ENCODE data around the gene BDNF.
"Not testable (repeated sequence)": the region's sequence is repeated elsewhere in the genome, so short reads cannot be mapped to it uniquely, and the experiment has no call there.

The BDNF gene

DNA sequence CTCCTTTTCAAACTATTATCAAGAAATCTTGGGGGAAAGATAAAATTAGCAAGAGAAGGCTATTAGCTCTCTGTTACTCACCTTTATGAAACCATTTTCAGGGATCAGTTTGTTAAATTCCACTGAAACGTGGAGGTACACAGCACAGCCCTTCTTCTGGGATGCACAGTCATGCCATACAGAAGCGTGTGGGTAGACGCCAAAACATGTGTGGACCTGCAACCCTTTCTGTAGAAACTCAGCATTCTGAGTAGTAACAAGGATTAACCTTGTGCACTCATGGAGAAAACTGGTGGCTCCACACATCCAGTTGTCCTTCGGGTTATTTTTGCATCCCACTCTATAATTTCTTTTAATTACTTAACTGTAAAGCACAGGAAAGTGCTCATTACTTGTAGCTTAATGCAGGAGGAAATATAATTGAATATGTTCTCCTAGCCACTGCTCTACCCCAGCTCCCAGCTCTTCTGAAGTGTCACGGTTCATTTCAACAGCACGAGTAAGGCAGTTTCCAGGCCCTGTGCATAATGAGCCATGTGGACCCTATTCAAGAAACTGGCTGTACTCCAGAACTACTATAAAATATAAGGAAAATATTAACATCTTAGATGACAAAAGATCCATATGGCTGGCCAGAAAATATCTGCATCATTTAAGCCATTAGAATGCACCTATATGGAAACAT is 26.1 kb downstream of the BDNF start:
- Histone ChIP-seq H3K9me3 (ENCODE audit: control insufficient read depth in 2 of 2, low read length in 2 of 2) (no peaks in the 10 kb centered on the region), H3K36me3 (ENCODE audit: control insufficient read depth in 2 of 2, insufficient read depth in 2 of 2, low read length in 2 of 2) (no peaks in the 10 kb centered on the region), H3K27ac (ENCODE audit: low read depth in 2 of 2, low read length in 2 of 2) (no peak overlapping the region), H3K4me3 (ENCODE audit: low read length in 2 of 2) (no peak overlapping the region), H3K27me3 (ENCODE audit: control insufficient read depth in 2 of 2, insufficient read depth in 2 of 2, low read length in 2 of 2) (no peaks in the 10 kb centered on the region), H3K4me1 (ENCODE audit: control insufficient read depth in 2 of 2, insufficient read depth in 2 of 2, low read length in 2 of 2) (no peaks in the 10 kb centered on the region), H3K9ac (ENCODE audit: low read depth in 1 of 2, low read length in 2 of 2) (no peak overlapping the region)

DNA sequence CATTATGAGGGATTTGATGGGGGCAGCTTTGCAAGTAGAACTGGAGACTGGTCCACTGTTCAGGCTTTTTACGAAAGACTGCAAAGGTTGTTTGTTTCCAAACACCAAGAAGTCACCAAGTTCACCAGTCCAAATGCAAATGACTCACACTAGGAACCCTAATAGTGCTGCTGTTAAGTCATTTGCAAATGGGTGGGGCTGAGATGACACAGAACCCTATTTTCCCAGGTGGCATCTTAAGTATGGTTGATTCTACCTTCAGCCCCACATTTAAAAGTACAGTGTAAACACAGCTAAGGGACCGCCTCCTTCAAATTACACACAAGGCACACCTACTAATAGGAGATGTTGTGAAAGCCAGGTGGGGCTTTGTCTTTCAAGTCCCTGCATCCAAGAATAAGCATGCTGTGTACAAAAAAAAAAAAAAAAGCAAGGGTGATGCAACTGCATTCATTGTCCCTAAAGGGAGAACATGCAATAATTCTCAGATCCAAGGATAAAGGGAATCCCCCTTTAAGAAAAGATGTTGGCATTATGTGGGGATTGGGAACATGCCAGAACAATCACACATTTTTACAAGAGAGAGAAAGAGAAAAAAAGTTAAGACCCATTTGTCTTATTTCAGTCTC is 27.3 kb downstream of the BDNF start:
- no peaks in the 10 kb centered on the region for H3K27me3 ChIP-seq (ENCODE audit: control insufficient read depth in 2 of 2, insufficient read depth in 2 of 2, low read length in 2 of 2)
- H3K9ac ChIP-seq (ENCODE audit: low read depth in 1 of 2, low read length in 2 of 2): no peak overlapping the region
- no peak overlapping the region for H3K4me3 ChIP-seq (ENCODE audit: low read length in 2 of 2)
- no peaks in the 10 kb centered on the region for H3K4me1 ChIP-seq (ENCODE audit: control insufficient read depth in 2 of 2, insufficient read depth in 2 of 2, low read length in 2 of 2)
- no peaks in the 10 kb centered on the region for H3K36me3 ChIP-seq (ENCODE audit: control insufficient read depth in 2 of 2, insufficient read depth in 2 of 2, low read length in 2 of 2)
- H3K27ac ChIP-seq (ENCODE audit: low read depth in 2 of 2, low read length in 2 of 2): no peak overlapping the region
- H3K9me3 ChIP-seq (ENCODE audit: control insufficient read depth in 2 of 2, low read length in 2 of 2): no peaks in the 10 kb centered on the region

DNA sequence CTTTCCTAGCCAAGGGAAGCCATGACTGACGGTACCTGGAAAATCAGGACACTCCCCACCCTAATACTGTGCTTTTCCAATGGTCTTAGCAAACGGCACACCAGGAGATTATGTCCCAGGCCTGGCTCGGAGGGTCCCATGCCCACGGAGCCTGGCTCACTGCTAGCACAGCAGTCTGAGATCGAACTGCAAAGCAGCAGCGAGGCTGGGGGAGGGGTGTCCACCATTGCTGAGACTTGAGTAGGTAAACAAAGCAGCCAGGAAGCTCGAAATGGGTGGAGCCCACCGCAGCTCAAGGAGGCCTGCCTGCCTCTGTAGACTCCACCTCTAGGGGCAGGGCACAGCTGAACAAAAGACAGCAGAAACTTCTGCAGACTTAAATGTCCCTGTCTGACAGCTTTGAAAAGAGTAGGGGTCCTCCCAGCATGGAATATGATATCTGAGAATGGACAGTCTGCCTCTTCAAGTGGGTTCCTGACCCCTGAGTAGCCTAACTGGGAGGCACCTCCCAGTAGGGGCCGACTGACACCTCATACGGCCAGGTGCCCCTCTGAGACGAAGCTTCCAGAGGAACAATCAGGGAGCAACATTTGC is 34.6 kb downstream of the BDNF start:
- H3K27ac ChIP-seq (ENCODE audit: low read depth in 2 of 2, low read length in 2 of 2); H3K4me1 ChIP-seq (ENCODE audit: control insufficient read depth in 2 of 2, insufficient read depth in 2 of 2, low read length in 2 of 2); H3K9me3 ChIP-seq (ENCODE audit: control insufficient read depth in 2 of 2, low read length in 2 of 2); H3K27me3 ChIP-seq (ENCODE audit: control insufficient read depth in 2 of 2, insufficient read depth in 2 of 2, low read length in 2 of 2); H3K4me3 ChIP-seq (ENCODE audit: low read length in 2 of 2); H3K9ac ChIP-seq (ENCODE audit: low read depth in 1 of 2, low read length in 2 of 2); H3K36me3 ChIP-seq (ENCODE audit: control insufficient read depth in 2 of 2, insufficient read depth in 2 of 2, low read length in 2 of 2): not testable (repeated sequence)

DNA sequence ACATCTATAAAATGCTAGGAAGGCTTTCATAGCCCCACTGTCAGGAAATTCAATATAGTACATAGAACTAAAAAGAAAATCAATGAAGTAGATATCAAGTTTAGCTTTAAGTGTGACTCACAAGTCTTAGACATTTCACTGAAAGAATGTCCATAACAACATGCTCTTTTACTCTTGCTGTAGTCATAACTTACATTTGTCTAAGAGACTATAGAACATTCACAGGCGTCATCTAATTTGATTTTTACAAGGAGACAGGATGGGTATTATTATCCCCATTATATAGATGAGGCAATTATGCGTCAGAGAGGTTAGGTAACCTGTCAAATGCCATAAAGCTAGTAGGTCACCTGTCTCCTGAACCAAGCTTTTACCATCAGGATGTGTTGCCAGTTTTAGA is 36.9 kb downstream of the BDNF start:
- no peaks in the 10 kb centered on the region for H3K4me1 ChIP-seq (ENCODE audit: control insufficient read depth in 2 of 2, insufficient read depth in 2 of 2, low read length in 2 of 2)
- H3K27ac ChIP-seq (ENCODE audit: low read depth in 2 of 2, low read length in 2 of 2): no peak overlapping the region
- no peaks in the 10 kb centered on the region for H3K36me3 ChIP-seq (ENCODE audit: control insufficient read depth in 2 of 2, insufficient read depth in 2 of 2, low read length in 2 of 2)
- no peaks in the 10 kb centered on the region for H3K27me3 ChIP-seq (ENCODE audit: control insufficient read depth in 2 of 2, insufficient read depth in 2 of 2, low read length in 2 of 2)
- H3K4me3 ChIP-seq (ENCODE audit: low read length in 2 of 2): no peak overlapping the region
- no peaks in the 10 kb centered on the region for H3K9me3 ChIP-seq (ENCODE audit: control insufficient read depth in 2 of 2, low read length in 2 of 2)
- H3K9ac ChIP-seq (ENCODE audit: low read depth in 1 of 2, low read length in 2 of 2): no peak overlapping the region

DNA sequence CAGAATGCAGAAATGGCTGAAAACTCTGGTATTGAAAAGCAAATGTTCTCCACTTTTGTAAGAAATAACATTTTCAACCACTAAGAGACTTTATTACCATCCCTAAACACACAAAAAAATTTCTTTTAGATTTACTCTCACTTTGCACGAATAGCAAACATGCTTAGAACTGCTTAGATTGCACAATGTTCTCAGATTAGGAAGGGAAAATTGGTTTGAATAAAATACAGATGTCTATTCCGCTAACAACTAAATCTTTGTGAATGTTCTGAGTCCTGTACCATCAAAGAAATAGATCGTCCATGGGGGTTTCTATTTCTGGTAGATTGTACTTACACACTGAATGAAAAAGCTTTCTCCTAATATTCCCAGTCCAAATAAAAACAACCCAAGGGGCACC is 40.1 kb downstream of the BDNF start:
- H3K36me3 ChIP-seq (ENCODE audit: control insufficient read depth in 2 of 2, insufficient read depth in 2 of 2, low read length in 2 of 2): no peaks in the 10 kb centered on the region
- no peak overlapping the region for H3K9ac ChIP-seq (ENCODE audit: low read depth in 1 of 2, low read length in 2 of 2)
- no peak overlapping the region for H3K4me3 ChIP-seq (ENCODE audit: low read length in 2 of 2)
- H3K27me3 ChIP-seq (ENCODE audit: control insufficient read depth in 2 of 2, insufficient read depth in 2 of 2, low read length in 2 of 2): no peaks in the 10 kb centered on the region
- H3K4me1 ChIP-seq (ENCODE audit: control insufficient read depth in 2 of 2, insufficient read depth in 2 of 2, low read length in 2 of 2): no peaks in the 10 kb centered on the region
- no peaks in the 10 kb centered on the region for H3K9me3 ChIP-seq (ENCODE audit: control insufficient read depth in 2 of 2, low read length in 2 of 2)
- H3K27ac ChIP-seq (ENCODE audit: low read depth in 2 of 2, low read length in 2 of 2): no peak overlapping the region

DNA sequence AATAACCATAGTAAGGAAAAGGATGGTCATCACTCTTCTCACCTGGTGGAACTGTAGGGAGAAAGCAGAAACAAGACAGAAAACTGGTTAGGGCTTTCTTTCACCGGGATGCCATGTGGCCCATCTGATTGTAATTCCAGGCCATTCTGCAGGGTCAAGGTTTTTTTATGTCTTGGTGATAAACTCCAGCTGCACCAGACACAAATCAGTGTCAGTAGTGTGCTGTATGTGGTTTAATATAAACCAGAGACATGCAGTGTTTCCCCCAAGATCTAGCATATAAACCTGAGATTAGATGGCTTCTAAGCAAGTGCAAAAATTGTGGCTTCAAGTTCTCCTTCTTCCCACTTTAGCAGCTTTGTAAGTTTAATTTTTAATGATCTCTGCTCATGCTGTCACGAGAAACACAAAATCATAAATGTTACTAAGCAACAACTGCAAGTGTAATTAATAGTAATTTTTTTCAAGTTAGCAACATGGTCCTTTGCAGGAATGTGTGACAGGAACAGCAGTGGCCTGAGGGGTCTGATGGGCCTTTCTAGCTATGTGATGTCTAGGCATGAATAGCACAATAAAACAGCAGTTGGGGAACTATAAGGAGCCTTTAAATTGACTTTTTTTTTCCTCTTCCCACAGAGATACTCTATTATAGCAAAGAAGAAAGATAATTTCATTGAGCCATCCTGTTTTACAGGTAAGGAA is 41.6 kb downstream of the BDNF start:
- Histone ChIP-seq H3K36me3 (ENCODE audit: control insufficient read depth in 2 of 2, insufficient read depth in 2 of 2, low read length in 2 of 2) (no peaks in the 10 kb centered on the region), H3K4me1 (ENCODE audit: control insufficient read depth in 2 of 2, insufficient read depth in 2 of 2, low read length in 2 of 2) (no peaks in the 10 kb centered on the region), H3K4me3 (ENCODE audit: low read length in 2 of 2) (no peak overlapping the region), H3K27ac (ENCODE audit: low read depth in 2 of 2, low read length in 2 of 2) (no peak overlapping the region), H3K9ac (ENCODE audit: low read depth in 1 of 2, low read length in 2 of 2) (no peak overlapping the region), H3K9me3 (ENCODE audit: control insufficient read depth in 2 of 2, low read length in 2 of 2) (no peaks in the 10 kb centered on the region), H3K27me3 (ENCODE audit: control insufficient read depth in 2 of 2, insufficient read depth in 2 of 2, low read length in 2 of 2) (no peaks in the 10 kb centered on the region)

DNA sequence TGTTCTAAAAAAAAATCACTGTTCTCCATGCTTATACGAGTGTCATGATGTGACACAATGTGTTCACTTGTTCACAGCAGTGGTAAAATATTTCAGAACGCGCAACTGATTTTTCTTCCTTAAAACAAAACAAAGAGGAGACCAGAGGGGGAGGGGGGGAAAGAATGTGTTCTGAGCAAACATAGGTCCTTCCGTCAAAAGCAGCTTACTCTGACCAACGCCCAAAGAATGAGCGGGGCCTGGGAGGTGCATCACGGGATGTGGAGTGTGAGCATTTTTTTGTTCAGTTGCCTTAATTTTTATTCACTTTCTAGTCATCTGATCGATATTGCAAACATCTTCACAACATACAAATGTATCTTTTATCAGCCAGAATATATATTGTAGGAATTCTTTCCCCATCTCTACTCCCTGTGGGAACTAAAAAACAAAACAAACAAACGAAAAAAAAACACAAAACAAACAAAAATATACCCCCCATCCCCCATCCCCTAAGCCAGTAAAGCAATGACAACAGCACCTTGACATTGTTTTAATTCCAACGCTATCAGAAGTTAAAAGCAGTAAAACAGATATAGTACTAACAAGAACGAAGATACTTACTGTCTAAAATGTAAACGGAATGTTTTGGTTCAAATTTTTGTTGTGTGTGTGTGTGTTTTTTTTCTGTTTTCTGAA is 43.3 kb downstream of the BDNF start:
- Histone ChIP-seq H3K4me3 (ENCODE audit: low read length in 2 of 2) (no peak overlapping the region), H3K27ac (ENCODE audit: low read depth in 2 of 2, low read length in 2 of 2) (no peak overlapping the region), H3K9ac (ENCODE audit: low read depth in 1 of 2, low read length in 2 of 2) (no peak overlapping the region), H3K27me3 (ENCODE audit: control insufficient read depth in 2 of 2, insufficient read depth in 2 of 2, low read length in 2 of 2) (no peaks in the 10 kb centered on the region), H3K36me3 (ENCODE audit: control insufficient read depth in 2 of 2, insufficient read depth in 2 of 2, low read length in 2 of 2) (no peaks in the 10 kb centered on the region), H3K9me3 (ENCODE audit: control insufficient read depth in 2 of 2, low read length in 2 of 2) (no peaks in the 10 kb centered on the region), H3K4me1 (ENCODE audit: control insufficient read depth in 2 of 2, insufficient read depth in 2 of 2, low read length in 2 of 2) (no peaks in the 10 kb centered on the region)

DNA sequence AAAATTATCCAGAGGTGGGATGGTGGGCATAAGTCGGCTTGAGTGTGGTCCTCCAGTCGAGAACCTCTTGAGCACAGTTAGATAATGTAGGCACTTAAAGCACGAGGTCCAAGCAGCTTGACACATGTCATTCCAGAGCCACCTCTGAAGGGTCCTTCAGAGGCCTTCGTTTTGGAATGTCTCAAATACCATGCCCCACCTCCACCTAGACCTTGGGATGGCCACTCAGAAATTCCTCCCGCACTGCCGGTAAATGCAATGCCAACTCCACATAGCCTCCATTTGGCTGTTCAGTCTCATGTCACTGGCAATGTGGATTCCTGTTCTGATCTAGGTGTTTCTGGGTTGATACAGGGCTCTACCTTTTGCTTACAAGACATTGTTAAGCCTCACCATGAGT is 43.9 kb downstream of the BDNF start:
- H3K36me3 ChIP-seq (ENCODE audit: control insufficient read depth in 2 of 2, insufficient read depth in 2 of 2, low read length in 2 of 2): no peaks in the 10 kb centered on the region
- no peak overlapping the region for H3K4me3 ChIP-seq (ENCODE audit: low read length in 2 of 2)
- no peak overlapping the region for H3K27ac ChIP-seq (ENCODE audit: low read depth in 2 of 2, low read length in 2 of 2)
- H3K9ac ChIP-seq (ENCODE audit: low read depth in 1 of 2, low read length in 2 of 2): no peak overlapping the region
- H3K9me3 ChIP-seq (ENCODE audit: control insufficient read depth in 2 of 2, low read length in 2 of 2): no peaks in the 10 kb centered on the region
- H3K4me1 ChIP-seq (ENCODE audit: control insufficient read depth in 2 of 2, insufficient read depth in 2 of 2, low read length in 2 of 2): no peaks in the 10 kb centered on the region
- H3K27me3 ChIP-seq (ENCODE audit: control insufficient read depth in 2 of 2, insufficient read depth in 2 of 2, low read length in 2 of 2): no peaks in the 10 kb centered on the region

DNA sequence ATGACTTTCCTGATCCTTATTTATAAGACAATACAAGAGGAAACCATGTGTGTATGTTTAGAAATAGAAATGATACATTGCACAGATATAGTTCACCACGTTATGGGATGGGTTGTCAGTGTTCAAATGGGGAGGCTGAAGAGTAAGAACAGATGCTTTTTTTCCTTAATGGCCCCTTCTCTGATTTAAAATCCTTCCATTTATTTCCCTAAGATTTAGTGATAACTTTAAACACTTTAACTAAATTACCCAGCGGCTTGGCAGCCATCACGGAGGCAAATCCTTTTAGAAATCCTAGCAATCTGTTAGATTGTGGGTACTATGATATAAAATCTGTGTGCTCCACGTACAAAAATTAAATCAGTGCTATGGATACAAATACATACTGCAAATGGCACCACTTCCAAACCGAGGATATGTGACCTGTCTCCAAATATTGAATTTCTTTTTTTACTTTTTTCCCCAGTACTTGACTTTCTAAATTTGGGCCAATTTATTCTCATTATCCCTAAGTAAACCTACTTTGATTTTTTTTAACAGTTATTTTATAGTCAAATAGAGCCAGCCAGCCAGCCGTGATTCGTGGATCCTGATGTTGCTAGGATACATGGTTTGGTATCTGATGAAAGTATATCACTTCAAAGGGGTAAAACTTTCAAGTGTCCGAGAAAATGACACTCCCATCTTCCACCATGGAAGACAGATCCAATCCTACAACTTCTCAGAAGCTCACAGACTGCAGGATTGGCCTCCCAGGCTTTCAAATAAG is 46.1 kb downstream of the BDNF start:
- Histone ChIP-seq H3K36me3 (ENCODE audit: control insufficient read depth in 2 of 2, insufficient read depth in 2 of 2, low read length in 2 of 2) (no peaks in the 10 kb centered on the region), H3K27me3 (ENCODE audit: control insufficient read depth in 2 of 2, insufficient read depth in 2 of 2, low read length in 2 of 2) (no peaks in the 10 kb centered on the region), H3K4me1 (ENCODE audit: control insufficient read depth in 2 of 2, insufficient read depth in 2 of 2, low read length in 2 of 2) (no peaks in the 10 kb centered on the region), H3K4me3 (ENCODE audit: low read length in 2 of 2) (no peak overlapping the region), H3K27ac (ENCODE audit: low read depth in 2 of 2, low read length in 2 of 2) (no peak overlapping the region), H3K9me3 (ENCODE audit: control insufficient read depth in 2 of 2, low read length in 2 of 2) (no peaks in the 10 kb centered on the region), H3K9ac (ENCODE audit: low read depth in 1 of 2, low read length in 2 of 2) (no peak overlapping the region)
